ENCODE data around the gene TALDO1. TPM values are rescaled to one million over a fixed set of nuclear protein-coding genes. Genes with fewer than 3 reads are reported as not detected.

TALDO1 gene
- total RNA-seq, 4 donors from 2014 or later: 237 to 459 (median 293) TPM

GRCh38 chr11:798093-798713, 50.9 kb downstream of the TALDO1 start, which contains the start of gene SLC25A22:
Gene SLC25A22 (minus strand): TSS chr11:798281. CDS start chr11:795006, 3,275 bp downstream.
- no peak for TF ChIP-seq CTCF (IDR thresholded peaks at IDR 0.05; ENCODE audit: low read depth)

- TF ChIP-seq CTCF (IDR thresholded peaks at IDR 0.05; ENCODE audit: low read depth): no peak
Observed at GRCh38 chr11:799641-800316, 52.5 kb downstream of the TALDO1 start.

GRCh38 chr11:800473-800872, 53.2 kb downstream of the TALDO1 start:
- no peak for TF ChIP-seq CTCF (IDR thresholded peaks at IDR 0.05; ENCODE audit: low read depth)

- TF ChIP-seq CTCF (IDR thresholded peaks at IDR 0.05; ENCODE audit: low read depth): no peak
Observed at GRCh38 chr11:801097-801780, 54.0 kb downstream of the TALDO1 start.

- TF ChIP-seq CTCF (IDR thresholded peaks at IDR 0.05; ENCODE audit: low read depth): no peak
Observed at GRCh38 chr11:802018-802617, 54.9 kb downstream of the TALDO1 start.

GRCh38 chr11:802693-803466, 55.6 kb downstream of the TALDO1 start:
- TF ChIP-seq CTCF (IDR thresholded peaks at IDR 0.05; ENCODE audit: low read depth): no peak
